DOHH2 (cell line): ENCODE measurements around the gene SCUBE3.

ENCODE experiments used
- H3F3A ChIP-seq: fragments of 200-600 bp; sonication (generic), shearing (Covaris generic); 2 replicates; pipeline ENCODE4 v1.6.0; 2016; ENCODE audit warnings: antibody characterized with exemption, mild to moderate bottlenecking; ENCODE audit not compliant: control insufficient read depth, insufficient read depth
- H3K27ac ChIP-seq: fragments of 200-600 bp; sonication (generic); 2 replicates; pipeline ENCODE4 v1.5.1; 2014; ENCODE audit warnings: low read depth, mild to moderate bottlenecking, low read length, moderate library complexity
- H3K27me3 ChIP-seq: fragments of 200-600 bp; sonication (generic); 2 replicates; pipeline ENCODE4 v1.6.1; 2014; ENCODE audit warnings: mild to moderate bottlenecking, low read length, mixed read lengths; ENCODE audit not compliant: control insufficient read depth
- H3K36me3 ChIP-seq: fragments of 200-600 bp; sonication (generic); 2 replicates; pipeline ENCODE4 v1.6.1; 2014; ENCODE audit warnings: mild to moderate bottlenecking, low read length, moderate library complexity, mixed read lengths; ENCODE audit not compliant: control insufficient read depth
- H3K4me1 ChIP-seq: fragments of 200-600 bp; sonication (generic); 2 replicates; pipeline ENCODE4 v1.6.1; 2014; ENCODE audit warnings: mild to moderate bottlenecking, low read length, mixed read lengths; ENCODE audit not compliant: control insufficient read depth
- H3K4me2 ChIP-seq: fragments of 200-600 bp; sonication (generic); 2 replicates; pipeline ENCODE4 v1.6.0; 2014; ENCODE audit warnings: mild to moderate bottlenecking, low read length, moderate library complexity
- H3K4me3 ChIP-seq: fragments of 200-600 bp; sonication (generic); 2 replicates; pipeline ENCODE4 v1.5.1; 2014; ENCODE audit warnings: mild to moderate bottlenecking, low read length, mixed read lengths
- H3K79me2 ChIP-seq: fragments of 200-600 bp; sonication (generic); 2 replicates; pipeline ENCODE4 v1.6.1; 2014; ENCODE audit warnings: mild to moderate bottlenecking, low read length, mixed read lengths; ENCODE audit not compliant: control insufficient read depth
- H3K9me2 ChIP-seq: fragments of 200-600 bp; sonication (generic); replicated peaks from 2 replicates; pipeline ENCODE4 v1.6.1; 2014; ENCODE audit warnings: mild to moderate bottlenecking, low read length, mixed read lengths; ENCODE audit not compliant: control insufficient read depth
- H3K9me3 ChIP-seq: fragments of 200-600 bp; sonication (generic); 2 replicates; pipeline ENCODE4 v1.6.1; 2014; ENCODE audit warnings: antibody characterized with exemption, low read length, mixed read lengths; ENCODE audit not compliant: control insufficient read depth, insufficient read depth
- H4K20me1 ChIP-seq: fragments of 200-600 bp; sonication (generic); 2 replicates; pipeline ENCODE4 v1.6.0; 2014; ENCODE audit warnings: low read depth, mild to moderate bottlenecking, antibody characterized with exemption, low read length, moderate library complexity; ENCODE audit not compliant: control insufficient read depth, insufficient read depth
- EZH2phosphoT487 ChIP-seq: fragments of 200-600 bp; sonication (generic); IDR thresholded peaks from 2 replicates; pipeline ENCODE4 v1.6.1; 2017; ENCODE audit warnings: borderline replicate concordance, mild to moderate bottlenecking, antibody characterized with exemption, low read length, moderate library complexity, mixed read lengths
- TF ChIP-seq, protein P1 (sequence below): fragments of 200-600 bp; sonication (generic); IDR thresholded peaks from one replicate; pipeline ENCODE4 v1.5.1; 2014; ENCODE audit warnings: antibody characterized with exemption, mild to moderate bottlenecking, low read depth, low read length; ENCODE audit not compliant: poor library complexity, severe bottlenecking

The SCUBE3 gene

DNA sequence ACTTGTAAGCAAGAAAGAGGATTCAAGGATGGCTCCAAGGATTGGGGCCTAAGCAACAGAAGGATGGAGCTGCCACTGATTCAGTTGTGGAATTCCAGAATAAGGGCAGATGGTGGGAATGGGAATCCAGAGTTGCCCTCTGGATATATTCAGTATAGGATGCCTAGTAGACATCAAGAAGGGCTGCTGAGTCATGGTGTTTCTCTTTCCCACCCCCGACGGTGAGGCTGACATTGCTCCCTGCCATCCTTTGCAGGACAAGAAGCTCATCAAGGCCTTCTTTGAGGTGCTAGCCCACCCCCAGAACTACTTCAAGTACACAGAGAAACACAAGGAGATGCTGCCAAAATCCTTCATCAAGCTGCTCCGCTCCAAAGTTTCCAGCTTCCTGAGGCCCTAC is 34.5 kb downstream of the SCUBE3 start:
- TF ChIP-seq, protein P1, sequence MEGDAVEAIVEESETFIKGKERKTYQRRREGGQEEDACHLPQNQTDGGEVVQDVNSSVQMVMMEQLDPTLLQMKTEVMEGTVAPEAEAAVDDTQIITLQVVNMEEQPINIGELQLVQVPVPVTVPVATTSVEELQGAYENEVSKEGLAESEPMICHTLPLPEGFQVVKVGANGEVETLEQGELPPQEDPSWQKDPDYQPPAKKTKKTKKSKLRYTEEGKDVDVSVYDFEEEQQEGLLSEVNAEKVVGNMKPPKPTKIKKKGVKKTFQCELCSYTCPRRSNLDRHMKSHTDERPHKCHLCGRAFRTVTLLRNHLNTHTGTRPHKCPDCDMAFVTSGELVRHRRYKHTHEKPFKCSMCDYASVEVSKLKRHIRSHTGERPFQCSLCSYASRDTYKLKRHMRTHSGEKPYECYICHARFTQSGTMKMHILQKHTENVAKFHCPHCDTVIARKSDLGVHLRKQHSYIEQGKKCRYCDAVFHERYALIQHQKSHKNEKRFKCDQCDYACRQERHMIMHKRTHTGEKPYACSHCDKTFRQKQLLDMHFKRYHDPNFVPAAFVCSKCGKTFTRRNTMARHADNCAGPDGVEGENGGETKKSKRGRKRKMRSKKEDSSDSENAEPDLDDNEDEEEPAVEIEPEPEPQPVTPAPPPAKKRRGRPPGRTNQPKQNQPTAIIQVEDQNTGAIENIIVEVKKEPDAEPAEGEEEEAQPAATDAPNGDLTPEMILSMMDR = no peak
- no peak for TF ChIP-seq EZH2phosphoT487
- H4K20me1 ChIP-seq = no peaks in the 10 kb centered on the region; the same call in 1 of the 2 replicates
- no peaks in the 10 kb centered on the region for H3K9me2 ChIP-seq
- H3K9me3 ChIP-seq = no peaks in the 10 kb centered on the region
- no peaks in the 10 kb centered on the region for H3K4me1 ChIP-seq
- H3K27me3 ChIP-seq = no peaks in the 10 kb centered on the region
- H3F3A ChIP-seq = no peaks in the 10 kb centered on the region
- no peak overlapping the region for H3K4me3 ChIP-seq
- H3K36me3 ChIP-seq = no peaks in the 10 kb centered on the region
- peaks cover 15% of the 10 kb centered on the region for H3K79me2 ChIP-seq
- no peak overlapping the region for H3K27ac ChIP-seq
- H3K4me2 ChIP-seq = no peak overlapping the region

DNA sequence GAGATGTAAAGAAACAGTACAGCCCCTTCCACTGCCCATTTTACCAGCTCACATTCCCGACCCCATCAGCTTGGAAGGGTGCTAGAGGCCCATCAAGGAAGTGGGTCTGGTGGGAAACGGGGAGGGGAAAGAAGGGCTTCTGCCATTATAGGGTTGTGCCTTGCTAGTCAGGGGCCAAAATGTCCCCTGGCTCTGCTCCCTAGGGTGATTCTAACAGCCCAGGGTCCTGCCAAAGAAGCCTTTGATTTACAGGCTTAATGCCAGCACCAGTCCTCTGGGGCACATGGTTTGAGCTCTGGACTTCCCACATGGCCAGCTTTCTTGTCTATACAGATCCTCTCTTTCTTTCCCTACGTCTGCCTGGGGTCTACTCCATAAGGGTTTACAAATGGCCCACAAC is 35.2 kb downstream of the SCUBE3 start:
- Histone ChIP-seq H3K4me3 (no peak overlapping the region), H3K79me2 (peaks cover 18% of the 10 kb centered on the region), H3K9me3 (no peaks in the 10 kb centered on the region), H3K9me2 (no peaks in the 10 kb centered on the region), H3K27ac (no peak overlapping the region), H3K27me3 (no peaks in the 10 kb centered on the region), H3F3A (no peaks in the 10 kb centered on the region), H3K4me2 (no peak overlapping the region), H3K4me1 (no peaks in the 10 kb centered on the region), H4K20me1 (no peaks in the 10 kb centered on the region; the same call in 1 of the 2 replicates), H3K36me3 (no peaks in the 10 kb centered on the region)
- TF ChIP-seq, protein P1 = no peak
- TF ChIP-seq EZH2phosphoT487 = no peak

DNA sequence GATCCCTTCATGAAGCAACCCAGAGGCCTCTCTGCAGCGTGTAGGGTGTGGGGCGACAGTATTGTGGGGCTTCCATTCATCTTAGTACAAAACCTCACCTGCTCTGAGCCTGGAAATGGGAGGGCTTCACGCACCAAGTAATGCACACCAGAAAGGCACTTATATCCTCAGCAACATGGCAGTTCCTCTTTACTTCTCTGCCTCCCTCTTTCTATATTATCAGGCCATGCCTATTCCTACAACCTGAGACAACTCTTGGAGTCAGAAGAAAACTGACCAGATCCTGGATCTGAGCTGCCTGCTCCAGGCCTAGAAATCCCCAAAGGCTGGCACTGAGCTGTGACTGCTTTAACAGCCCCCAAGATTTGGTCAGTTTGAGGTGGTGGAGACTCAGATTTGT is 38.2 kb downstream of the SCUBE3 start:
- Histone ChIP-seq H3K79me2 (peaks cover 19% of the 10 kb centered on the region), H3K9me3 (no peaks in the 10 kb centered on the region), H3K4me3 (no peak overlapping the region), H4K20me1 (no peaks in the 10 kb centered on the region; the same call in 1 of the 2 replicates), H3K9me2 (no peaks in the 10 kb centered on the region), H3K27ac (no peak overlapping the region), H3K36me3 (no peaks in the 10 kb centered on the region), H3K4me1 (no peaks in the 10 kb centered on the region), H3K27me3 (no peaks in the 10 kb centered on the region), H3F3A (peaks cover 10% of the 10 kb centered on the region), H3K4me2 (no peak overlapping the region)
- TF ChIP-seq EZH2phosphoT487 = no peak
- TF ChIP-seq, protein P1 = no peak
